ENCODE data around the gene NUCB1. TPM values are rescaled to one million over a fixed set of nuclear protein-coding genes. Genes with fewer than 3 reads are reported as not detected.
A peak's percentile ranks its signal among the peaks of the same experiment; 100 is the strongest.

NUCB1 gene
- total and polyA plus RNA-seq, 9 of the 15 experiments (the other 6 are each of a cell fraction or from before 2014, with no cell fraction given), result 3.1 to 153 (median 71.7) TPM

DNA sequence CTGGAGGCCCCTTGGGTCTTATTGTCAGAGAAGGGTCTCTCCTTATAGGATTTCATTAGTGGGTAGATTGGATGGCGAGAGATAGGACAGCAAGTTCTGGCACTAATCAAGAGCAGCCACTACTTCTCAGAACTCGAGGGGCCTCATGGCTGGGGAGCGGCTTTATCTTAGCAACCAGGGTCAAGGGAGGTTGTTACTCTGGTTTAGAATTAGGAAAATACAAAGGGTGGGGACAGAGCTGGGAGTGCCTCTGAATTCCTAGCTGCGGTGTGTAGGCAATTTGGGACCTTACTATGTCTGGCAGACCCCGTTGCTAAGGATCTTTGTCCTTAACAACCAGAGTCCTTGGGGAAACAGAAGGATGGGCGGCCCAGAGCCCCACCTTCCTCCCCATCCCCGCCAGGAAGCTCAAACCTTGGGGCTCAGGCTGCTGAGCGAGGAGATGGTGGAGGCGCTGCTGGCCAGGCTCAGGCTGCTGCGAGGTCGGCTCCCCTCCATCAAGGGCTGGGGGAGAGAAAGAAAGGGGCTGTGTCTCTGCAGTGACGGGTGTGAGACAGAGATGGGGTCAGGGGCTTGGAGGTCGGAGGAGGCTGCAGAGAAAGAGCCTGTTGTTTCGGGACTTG is 32.9 kb upstream of the NUCB1 start (continued):
- TF ChIP-seq, protein P1, sequence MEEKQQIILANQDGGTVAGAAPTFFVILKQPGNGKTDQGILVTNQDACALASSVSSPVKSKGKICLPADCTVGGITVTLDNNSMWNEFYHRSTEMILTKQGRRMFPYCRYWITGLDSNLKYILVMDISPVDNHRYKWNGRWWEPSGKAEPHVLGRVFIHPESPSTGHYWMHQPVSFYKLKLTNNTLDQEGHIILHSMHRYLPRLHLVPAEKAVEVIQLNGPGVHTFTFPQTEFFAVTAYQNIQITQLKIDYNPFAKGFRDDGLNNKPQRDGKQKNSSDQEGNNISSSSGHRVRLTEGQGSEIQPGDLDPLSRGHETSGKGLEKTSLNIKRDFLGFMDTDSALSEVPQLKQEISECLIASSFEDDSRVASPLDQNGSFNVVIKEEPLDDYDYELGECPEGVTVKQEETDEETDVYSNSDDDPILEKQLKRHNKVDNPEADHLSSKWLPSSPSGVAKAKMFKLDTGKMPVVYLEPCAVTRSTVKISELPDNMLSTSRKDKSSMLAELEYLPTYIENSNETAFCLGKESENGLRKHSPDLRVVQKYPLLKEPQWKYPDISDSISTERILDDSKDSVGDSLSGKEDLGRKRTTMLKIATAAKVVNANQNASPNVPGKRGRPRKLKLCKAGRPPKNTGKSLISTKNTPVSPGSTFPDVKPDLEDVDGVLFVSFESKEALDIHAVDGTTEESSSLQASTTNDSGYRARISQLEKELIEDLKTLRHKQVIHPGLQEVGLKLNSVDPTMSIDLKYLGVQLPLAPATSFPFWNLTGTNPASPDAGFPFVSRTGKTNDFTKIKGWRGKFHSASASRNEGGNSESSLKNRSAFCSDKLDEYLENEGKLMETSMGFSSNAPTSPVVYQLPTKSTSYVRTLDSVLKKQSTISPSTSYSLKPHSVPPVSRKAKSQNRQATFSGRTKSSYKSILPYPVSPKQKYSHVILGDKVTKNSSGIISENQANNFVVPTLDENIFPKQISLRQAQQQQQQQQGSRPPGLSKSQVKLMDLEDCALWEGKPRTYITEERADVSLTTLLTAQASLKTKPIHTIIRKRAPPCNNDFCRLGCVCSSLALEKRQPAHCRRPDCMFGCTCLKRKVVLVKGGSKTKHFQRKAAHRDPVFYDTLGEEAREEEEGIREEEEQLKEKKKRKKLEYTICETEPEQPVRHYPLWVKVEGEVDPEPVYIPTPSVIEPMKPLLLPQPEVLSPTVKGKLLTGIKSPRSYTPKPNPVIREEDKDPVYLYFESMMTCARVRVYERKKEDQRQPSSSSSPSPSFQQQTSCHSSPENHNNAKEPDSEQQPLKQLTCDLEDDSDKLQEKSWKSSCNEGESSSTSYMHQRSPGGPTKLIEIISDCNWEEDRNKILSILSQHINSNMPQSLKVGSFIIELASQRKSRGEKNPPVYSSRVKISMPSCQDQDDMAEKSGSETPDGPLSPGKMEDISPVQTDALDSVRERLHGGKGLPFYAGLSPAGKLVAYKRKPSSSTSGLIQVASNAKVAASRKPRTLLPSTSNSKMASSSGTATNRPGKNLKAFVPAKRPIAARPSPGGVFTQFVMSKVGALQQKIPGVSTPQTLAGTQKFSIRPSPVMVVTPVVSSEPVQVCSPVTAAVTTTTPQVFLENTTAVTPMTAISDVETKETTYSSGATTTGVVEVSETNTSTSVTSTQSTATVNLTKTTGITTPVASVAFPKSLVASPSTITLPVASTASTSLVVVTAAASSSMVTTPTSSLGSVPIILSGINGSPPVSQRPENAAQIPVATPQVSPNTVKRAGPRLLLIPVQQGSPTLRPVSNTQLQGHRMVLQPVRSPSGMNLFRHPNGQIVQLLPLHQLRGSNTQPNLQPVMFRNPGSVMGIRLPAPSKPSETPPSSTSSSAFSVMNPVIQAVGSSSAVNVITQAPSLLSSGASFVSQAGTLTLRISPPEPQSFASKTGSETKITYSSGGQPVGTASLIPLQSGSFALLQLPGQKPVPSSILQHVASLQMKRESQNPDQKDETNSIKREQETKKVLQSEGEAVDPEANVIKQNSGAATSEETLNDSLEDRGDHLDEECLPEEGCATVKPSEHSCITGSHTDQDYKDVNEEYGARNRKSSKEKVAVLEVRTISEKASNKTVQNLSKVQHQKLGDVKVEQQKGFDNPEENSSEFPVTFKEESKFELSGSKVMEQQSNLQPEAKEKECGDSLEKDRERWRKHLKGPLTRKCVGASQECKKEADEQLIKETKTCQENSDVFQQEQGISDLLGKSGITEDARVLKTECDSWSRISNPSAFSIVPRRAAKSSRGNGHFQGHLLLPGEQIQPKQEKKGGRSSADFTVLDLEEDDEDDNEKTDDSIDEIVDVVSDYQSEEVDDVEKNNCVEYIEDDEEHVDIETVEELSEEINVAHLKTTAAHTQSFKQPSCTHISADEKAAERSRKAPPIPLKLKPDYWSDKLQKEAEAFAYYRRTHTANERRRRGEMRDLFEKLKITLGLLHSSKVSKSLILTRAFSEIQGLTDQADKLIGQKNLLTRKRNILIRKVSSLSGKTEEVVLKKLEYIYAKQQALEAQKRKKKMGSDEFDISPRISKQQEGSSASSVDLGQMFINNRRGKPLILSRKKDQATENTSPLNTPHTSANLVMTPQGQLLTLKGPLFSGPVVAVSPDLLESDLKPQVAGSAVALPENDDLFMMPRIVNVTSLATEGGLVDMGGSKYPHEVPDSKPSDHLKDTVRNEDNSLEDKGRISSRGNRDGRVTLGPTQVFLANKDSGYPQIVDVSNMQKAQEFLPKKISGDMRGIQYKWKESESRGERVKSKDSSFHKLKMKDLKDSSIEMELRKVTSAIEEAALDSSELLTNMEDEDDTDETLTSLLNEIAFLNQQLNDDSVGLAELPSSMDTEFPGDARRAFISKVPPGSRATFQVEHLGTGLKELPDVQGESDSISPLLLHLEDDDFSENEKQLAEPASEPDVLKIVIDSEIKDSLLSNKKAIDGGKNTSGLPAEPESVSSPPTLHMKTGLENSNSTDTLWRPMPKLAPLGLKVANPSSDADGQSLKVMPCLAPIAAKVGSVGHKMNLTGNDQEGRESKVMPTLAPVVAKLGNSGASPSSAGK (IDR thresholded peaks at IDR 0.05), result no peak
- TF ChIP-seq, protein P2, sequence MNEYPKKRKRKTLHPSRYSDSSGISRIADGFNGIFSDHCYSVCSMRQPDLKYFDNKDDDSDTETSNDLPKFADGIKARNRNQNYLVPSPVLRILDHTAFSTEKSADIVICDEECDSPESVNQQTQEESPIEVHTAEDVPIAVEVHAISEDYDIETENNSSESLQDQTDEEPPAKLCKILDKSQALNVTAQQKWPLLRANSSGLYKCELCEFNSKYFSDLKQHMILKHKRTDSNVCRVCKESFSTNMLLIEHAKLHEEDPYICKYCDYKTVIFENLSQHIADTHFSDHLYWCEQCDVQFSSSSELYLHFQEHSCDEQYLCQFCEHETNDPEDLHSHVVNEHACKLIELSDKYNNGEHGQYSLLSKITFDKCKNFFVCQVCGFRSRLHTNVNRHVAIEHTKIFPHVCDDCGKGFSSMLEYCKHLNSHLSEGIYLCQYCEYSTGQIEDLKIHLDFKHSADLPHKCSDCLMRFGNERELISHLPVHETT (CRISPR knock-in tag; conservative IDR thresholded peaks at IDR 0.05 in 1 of 2, IDR thresholded peaks at IDR 0.05 in 1 of 2), result no peak
- no peak for TF ChIP-seq HMGN3 (IDR thresholded peaks at IDR 0.05; ENCODE audit: borderline replicate concordance, extremely low read depth, insufficient read length, low read depth, low read length)
- TF ChIP-seq, protein P3, sequence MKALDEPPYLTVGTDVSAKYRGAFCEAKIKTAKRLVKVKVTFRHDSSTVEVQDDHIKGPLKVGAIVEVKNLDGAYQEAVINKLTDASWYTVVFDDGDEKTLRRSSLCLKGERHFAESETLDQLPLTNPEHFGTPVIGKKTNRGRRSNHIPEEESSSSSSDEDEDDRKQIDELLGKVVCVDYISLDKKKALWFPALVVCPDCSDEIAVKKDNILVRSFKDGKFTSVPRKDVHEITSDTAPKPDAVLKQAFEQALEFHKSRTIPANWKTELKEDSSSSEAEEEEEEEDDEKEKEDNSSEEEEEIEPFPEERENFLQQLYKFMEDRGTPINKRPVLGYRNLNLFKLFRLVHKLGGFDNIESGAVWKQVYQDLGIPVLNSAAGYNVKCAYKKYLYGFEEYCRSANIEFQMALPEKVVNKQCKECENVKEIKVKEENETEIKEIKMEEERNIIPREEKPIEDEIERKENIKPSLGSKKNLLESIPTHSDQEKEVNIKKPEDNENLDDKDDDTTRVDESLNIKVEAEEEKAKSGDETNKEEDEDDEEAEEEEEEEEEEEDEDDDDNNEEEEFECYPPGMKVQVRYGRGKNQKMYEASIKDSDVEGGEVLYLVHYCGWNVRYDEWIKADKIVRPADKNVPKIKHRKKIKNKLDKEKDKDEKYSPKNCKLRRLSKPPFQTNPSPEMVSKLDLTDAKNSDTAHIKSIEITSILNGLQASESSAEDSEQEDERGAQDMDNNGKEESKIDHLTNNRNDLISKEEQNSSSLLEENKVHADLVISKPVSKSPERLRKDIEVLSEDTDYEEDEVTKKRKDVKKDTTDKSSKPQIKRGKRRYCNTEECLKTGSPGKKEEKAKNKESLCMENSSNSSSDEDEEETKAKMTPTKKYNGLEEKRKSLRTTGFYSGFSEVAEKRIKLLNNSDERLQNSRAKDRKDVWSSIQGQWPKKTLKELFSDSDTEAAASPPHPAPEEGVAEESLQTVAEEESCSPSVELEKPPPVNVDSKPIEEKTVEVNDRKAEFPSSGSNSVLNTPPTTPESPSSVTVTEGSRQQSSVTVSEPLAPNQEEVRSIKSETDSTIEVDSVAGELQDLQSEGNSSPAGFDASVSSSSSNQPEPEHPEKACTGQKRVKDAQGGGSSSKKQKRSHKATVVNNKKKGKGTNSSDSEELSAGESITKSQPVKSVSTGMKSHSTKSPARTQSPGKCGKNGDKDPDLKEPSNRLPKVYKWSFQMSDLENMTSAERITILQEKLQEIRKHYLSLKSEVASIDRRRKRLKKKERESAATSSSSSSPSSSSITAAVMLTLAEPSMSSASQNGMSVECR (CRISPR knock-in tag; IDR thresholded peaks at IDR 0.05), result 0 out of 2 replicates have a peak, but pooled peaks have one; percentile 27
- peak; percentile 59; the same call in 1 of the 2 replicates for TF ChIP-seq SMARCA4 (IDR thresholded peaks at IDR 0.05)
- TF ChIP-seq MTA3 (IDR thresholded peaks at IDR 0.05; ENCODE audit: borderline replicate concordance), result 0 out of 2 replicates have a peak, but pooled peaks have one; percentile 21
- TF ChIP-seq HNRNPL (IDR thresholded peaks at IDR 0.05; ENCODE audit: low read depth, low read length), result no peak
- TF ChIP-seq MEF2A (IDR thresholded peaks at IDR 0.05; ENCODE audit: control insufficient read depth, low read depth, low read length), result no peak
- no peak for TF ChIP-seq ZNF175 (CRISPR knock-in tag; IDR thresholded peaks at IDR 0.05; ENCODE audit: low read depth)
